Neural cell (in vitro differentiated cells): Measurements from ENCODE around the gene LAMP1. TPM values are rescaled to one million over a fixed set of nuclear protein-coding genes. Genes with fewer than 3 reads are reported as not detected.
"Not testable (repeated sequence)": the region's sequence is repeated elsewhere in the genome, so short reads cannot be mapped to it uniquely, and the experiment has no call there.

Experiments used
- H2AFZ ChIP-seq: fragments of 200-600, 300-800 bp; sonication (generic), shearing (Covaris generic); 2 replicates; pipeline ENCODE4 v1.6.0; 2014; ENCODE audit warnings: low read depth, mild to moderate bottlenecking, antibody characterized with exemption, low read length, moderate library complexity
- H3F3A ChIP-seq: fragments of 200-600 bp; shearing (Covaris generic); 2 replicates; pipeline ENCODE4 v1.6.1; 2016; ENCODE audit warnings: mild to moderate bottlenecking, moderate library complexity, mixed read lengths, antibody characterized with exemption, low read length; ENCODE audit not compliant: insufficient read depth, poor library complexity, severe bottlenecking
- H3K27ac ChIP-seq: fragments of 200-600, 300-800 bp; sonication (generic), shearing (Covaris generic); 2 replicates; pipeline ENCODE4 v1.5.1; 2014; ENCODE audit warnings: mild to moderate bottlenecking, low read length, moderate library complexity
- H3K27me3 ChIP-seq: fragments of 300-800, 200-600 bp; sonication (generic), shearing (Covaris generic); 2 replicates; pipeline ENCODE4 v1.6.0; 2014; ENCODE audit warnings: mild to moderate bottlenecking, low read depth, low read length, moderate library complexity; ENCODE audit not compliant: insufficient read depth
- H3K36me3 ChIP-seq: fragments of 300-800, 200-600 bp; sonication (generic), shearing (Covaris generic); 2 replicates; pipeline ENCODE4 v1.5.1; 2014; ENCODE audit warnings: mild to moderate bottlenecking, antibody characterized with exemption, low read length, moderate library complexity; ENCODE audit not compliant: insufficient read depth
- H3K4me2 ChIP-seq: fragments of 300-800, 200-600 bp; sonication (generic), shearing (Covaris generic); 2 replicates; pipeline ENCODE4 v1.6.0; 2014; ENCODE audit warnings: mild to moderate bottlenecking, low read length
- H3K4me3 ChIP-seq: fragments of 300-800, 200-600 bp; sonication (generic), shearing (Covaris generic); 2 replicates; pipeline ENCODE4 v1.5.1; 2014; ENCODE audit warnings: mild to moderate bottlenecking, low read length, moderate library complexity
- H3K79me2 ChIP-seq: fragments of 200-600 bp; shearing (Covaris generic); replicated peaks from 2 replicates; pipeline ENCODE4 v1.6.0; 2014; ENCODE audit warnings: mild to moderate bottlenecking, low read length, moderate library complexity; ENCODE audit not compliant: insufficient read depth
- H3K9ac ChIP-seq: fragments of 300-800, 200-600 bp; sonication (generic), shearing (Covaris generic); 2 replicates; pipeline ENCODE4 v1.6.1; 2016; ENCODE audit warnings: mild to moderate bottlenecking, low read length, mixed read lengths
- H3K9me2 ChIP-seq: fragments of 200-600 bp; shearing (Covaris generic); 2 replicates; pipeline ENCODE4 v1.6.1; 2016; ENCODE audit warnings: mild to moderate bottlenecking, low read length, mixed read lengths; ENCODE audit not compliant: insufficient read depth
- H3K9me3 ChIP-seq: fragments of 200-600, 300-800 bp; sonication (generic), shearing (Covaris generic); 2 replicates; pipeline ENCODE4 v1.6.1; 2016; ENCODE audit warnings: mild to moderate bottlenecking, mixed run types, low read length, moderate library complexity, mixed read lengths
- H4K20me1 ChIP-seq: fragments of 200-600 bp; shearing (Covaris generic); 2 replicates; pipeline ENCODE4 v1.6.1; 2016; ENCODE audit warnings: mild to moderate bottlenecking, mixed run types; ENCODE audit not compliant: insufficient read depth
- CTCF ChIP-seq: fragments of 450-650 bp; IDR thresholded peaks from 2 replicates; pipeline ENCODE4 v1.5.1; 2014; ENCODE audit warnings: antibody characterized with exemption, mild to moderate bottlenecking, moderate library complexity; ENCODE audit not compliant: poor library complexity, severe bottlenecking
- EP300 ChIP-seq: fragments of 450-650 bp; conservative IDR thresholded peaks from 2 replicates; pipeline ENCODE4 v1.6.1; 2014; ENCODE audit warnings: antibody characterized with exemption, mild to moderate bottlenecking, moderate library complexity; ENCODE audit not compliant: poor library complexity, severe bottlenecking
- MXI1 ChIP-seq: fragments of 450-650 bp; conservative IDR thresholded peaks from 2 replicates; pipeline ENCODE4 v1.6.1; 2014; ENCODE audit warnings: antibody characterized with exemption, mild to moderate bottlenecking; ENCODE audit not compliant: poor library complexity, severe bottlenecking
- POLR2AphosphoS5 ChIP-seq: IDR thresholded peaks from 2 replicates; pipeline ENCODE4 v1.6.1; 2012
- REST ChIP-seq: IDR thresholded peaks from 2 replicates; pipeline ENCODE4 v1.6.1; 2012; ENCODE audit warnings: borderline replicate concordance
- SMC3 ChIP-seq: fragments of 450-650 bp; conservative IDR thresholded peaks from 2 replicates; pipeline ENCODE4 v1.6.1; 2014; ENCODE audit warnings: antibody characterized with exemption, mild to moderate bottlenecking, moderate library complexity; ENCODE audit not compliant: poor library complexity
- TAF1 ChIP-seq: IDR thresholded peaks from 2 replicates; pipeline ENCODE4 v1.6.1; 2012; ENCODE audit warnings: low read depth
- polyA plus RNA-seq: library from polyadenylated mRNA; depleted of rRNA; stranded (reverse); fragments of >200 nt; gene quantifications from 2 replicates; pipeline ENCODE4 v1.2.3, GENCODE V29; 2014

LAMP1 gene
- polyA plus RNA-seq, 1 donor from 2014 or later: 69.7 TPM

GRCh38 chr13:113345486-113345885 is 48.4 kb downstream of the LAMP1 start:
- H4K20me1 ChIP-seq: no peaks in the 10 kb centered on the region
- H3K27ac ChIP-seq: no peak overlapping the region
- H3K9me2 ChIP-seq: no peaks in the 10 kb centered on the region
- H3K79me2 ChIP-seq: no peaks in the 10 kb centered on the region
- H3K27me3 ChIP-seq: no peaks in the 10 kb centered on the region
- H3K36me3 ChIP-seq: no peaks in the 10 kb centered on the region
- H3K4me3 ChIP-seq: no peak overlapping the region
- H3K9me3 ChIP-seq: no peaks in the 10 kb centered on the region
- H3F3A ChIP-seq: no peaks in the 10 kb centered on the region
- H3K9ac ChIP-seq: no peak overlapping the region
- H2AFZ ChIP-seq: no peak overlapping the region
- H3K4me2 ChIP-seq: no peak overlapping the region
- TF ChIP-seq REST: no peak
- TF ChIP-seq MXI1: no peak
- no peak for TF ChIP-seq CTCF
- TF ChIP-seq POLR2AphosphoS5: no peak
- no peak for TF ChIP-seq TAF1
- TF ChIP-seq SMC3: no peak
- TF ChIP-seq EP300: no peak

- not testable (repeated sequence) for H3K79me2 ChIP-seq, H3K27ac ChIP-seq, H3F3A ChIP-seq, H3K36me3 ChIP-seq, H2AFZ ChIP-seq, H3K9ac ChIP-seq, H3K9me2 ChIP-seq, H3K4me3 ChIP-seq, H3K27me3 ChIP-seq, H3K9me3 ChIP-seq, H4K20me1 ChIP-seq, H3K4me2 ChIP-seq
These were observed 50.7 kb downstream of the LAMP1 start for GRCh38 chr13:113347736-113348225.

- no peak for TF ChIP-seq EP300
- TF ChIP-seq MXI1: no peak
- TF ChIP-seq REST: no peak
- H3K27ac ChIP-seq: no peak overlapping the region
- no peaks in the 10 kb centered on the region for H4K20me1 ChIP-seq
- H3K27me3 ChIP-seq: no peaks in the 10 kb centered on the region
- no peaks in the 10 kb centered on the region for H3F3A ChIP-seq
- no peaks in the 10 kb centered on the region for H3K79me2 ChIP-seq
- no peaks in the 10 kb centered on the region for H3K36me3 ChIP-seq
- no peak overlapping the region for H3K9ac ChIP-seq
- H3K4me2 ChIP-seq: no peak overlapping the region
- no peaks in the 10 kb centered on the region for H3K9me2 ChIP-seq
- no peaks in the 10 kb centered on the region for H3K9me3 ChIP-seq
- H3K4me3 ChIP-seq: no peak overlapping the region
- H2AFZ ChIP-seq: no peak overlapping the region
These were observed 51.6 kb downstream of the LAMP1 start for GRCh38 chr13:113348591-113348990.
